Stimulated activated CD8-positive, alpha-beta memory T cell treated with anti-CD3 and anti-CD28 coated beads, Interleukin-4, amount 100 ng/mL, for 48 hours (primary cell): Measurements from ENCODE around the gene CDC73.
"Not testable (repeated sequence)": the region's sequence is repeated elsewhere in the genome, so short reads cannot be mapped to it uniquely, and the experiment has no call there.

Experiments used
- DNase-seq: peaks from one replicate; pipeline ENCODE4 v3.0.0-alpha.2; 2020

CDC73 gene

DNA sequence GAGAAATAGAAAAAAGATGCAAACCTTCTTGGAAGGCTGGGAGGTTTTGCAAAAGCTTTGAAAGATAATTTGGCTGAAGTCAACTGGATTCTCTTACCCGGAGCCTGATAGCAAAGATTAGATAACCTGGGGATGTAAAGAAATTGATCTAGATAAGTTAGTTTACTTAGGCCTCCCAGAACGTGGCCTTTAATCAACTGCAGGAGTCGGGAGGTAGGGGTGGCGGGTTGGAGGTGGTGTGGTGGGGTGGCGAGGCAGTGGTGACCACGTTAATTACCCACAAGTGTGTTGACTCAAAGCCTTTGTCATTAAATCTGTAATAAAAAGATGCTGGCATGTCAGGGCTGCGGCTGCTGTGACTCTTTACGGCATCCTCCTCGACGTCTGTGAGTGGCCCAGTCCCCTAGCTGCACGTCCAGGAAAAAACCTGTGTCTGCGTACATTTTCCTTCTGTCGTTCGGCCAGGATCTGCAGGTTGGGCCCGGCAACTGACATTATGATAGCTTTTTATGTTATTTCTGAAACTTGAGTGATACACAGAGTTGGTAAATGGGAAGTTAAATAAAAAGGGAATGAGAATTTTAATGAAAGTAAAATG is 115.6 kb downstream of the CDC73 start:
- no peak for DNase-seq

- DNase-seq = no peak
Observed at GRCh38 chr1:193240609-193241008, 118.8 kb downstream of the CDC73 start.

GRCh38 chr1:193241132-193241827 is 119.4 kb downstream of the CDC73 start:
- no peak for DNase-seq

GRCh38 chr1:193242000-193242399 is 120.2 kb downstream of the CDC73 start:
- no peak for DNase-seq

DNA sequence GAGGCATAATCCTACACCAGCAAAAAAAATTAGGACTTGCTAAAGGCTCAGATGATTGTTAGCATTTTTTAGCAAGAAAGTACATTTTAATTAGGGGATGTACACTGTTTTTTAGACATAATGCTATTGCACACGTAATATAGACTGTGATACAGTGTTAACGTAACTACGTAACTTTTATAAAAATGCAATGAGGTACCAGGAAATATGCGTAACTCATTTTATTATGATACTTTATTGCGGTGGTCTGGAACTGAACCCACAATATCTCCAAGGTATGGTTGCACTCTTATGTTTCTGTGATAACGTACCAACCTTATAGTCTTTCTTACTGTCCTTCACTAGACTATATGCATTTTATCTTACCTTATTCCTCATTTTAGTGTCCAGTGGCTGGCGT is 127.4 kb downstream of the CDC73 start:
- DNase-seq = no peak

DNA sequence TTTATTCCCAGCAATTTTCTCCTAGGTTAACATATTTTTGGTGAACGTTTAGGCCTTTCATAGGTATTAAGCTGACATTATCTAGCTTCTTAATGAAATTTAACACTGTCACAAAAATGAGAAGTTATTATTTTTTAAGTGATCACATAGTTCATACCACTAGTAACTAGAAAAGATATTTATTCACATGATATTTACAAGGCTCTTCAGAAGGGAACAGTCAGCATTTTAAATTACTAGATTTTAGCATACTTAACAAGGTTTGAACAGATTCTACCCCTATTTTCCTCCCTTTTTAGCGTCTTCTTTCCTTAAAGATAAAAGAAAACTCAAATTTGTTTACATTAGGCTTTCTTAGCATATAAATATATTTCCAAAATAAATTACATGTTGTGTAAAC is 130.1 kb downstream of the CDC73 start:
- DNase-seq = no peak

- no peak for DNase-seq
Observed at GRCh38 chr1:193256019-193256418, 134.2 kb downstream of the CDC73 start.

- DNase-seq = no peak
Observed at GRCh38 chr1:193259636-193260035, 137.8 kb downstream of the CDC73 start.

- no peak for DNase-seq
Observed at GRCh38 chr1:193260056-193260745, 138.4 kb downstream of the CDC73 start.

GRCh38 chr1:193260896-193261295 is 139.1 kb downstream of the CDC73 start:
- no peak for DNase-seq

GRCh38 chr1:193262661-193263060 is 140.8 kb downstream of the CDC73 start:
- no peak for DNase-seq

GRCh38 chr1:193264313-193265065 is 142.7 kb downstream of the CDC73 start:
- DNase-seq = no peak

- no peak for DNase-seq
Observed at GRCh38 chr1:193265716-193266115, 143.9 kb downstream of the CDC73 start.

GRCh38 chr1:193266794-193267193 is 145.0 kb downstream of the CDC73 start:
- not testable (repeated sequence) for DNase-seq

- no peak for DNase-seq
Observed at GRCh38 chr1:193270996-193271395, 149.2 kb downstream of the CDC73 start.

DNA sequence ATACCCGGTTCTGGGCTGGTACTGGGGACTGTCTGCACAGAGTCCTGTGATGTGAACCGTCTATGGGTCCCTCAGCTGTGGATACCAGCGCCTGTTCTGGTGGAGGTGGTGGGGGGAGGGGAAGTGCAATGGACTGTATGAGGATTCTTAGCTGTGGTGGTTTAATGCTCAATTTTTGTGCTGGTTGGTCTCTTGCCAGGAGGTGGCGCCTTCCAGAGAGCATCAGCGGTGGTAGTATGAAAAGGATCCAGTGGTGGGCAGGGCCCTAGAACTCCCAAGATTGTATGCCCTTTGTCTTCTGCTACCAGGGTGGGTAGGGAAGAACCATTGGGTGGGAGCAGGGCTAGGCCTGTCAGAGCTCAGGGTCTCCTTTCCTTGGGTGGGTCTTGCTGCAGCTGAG is 153.9 kb downstream of the CDC73 start:
- DNase-seq = no peak

- no peak for DNase-seq
Observed at GRCh38 chr1:193278968-193279367, 157.1 kb downstream of the CDC73 start.

DNA sequence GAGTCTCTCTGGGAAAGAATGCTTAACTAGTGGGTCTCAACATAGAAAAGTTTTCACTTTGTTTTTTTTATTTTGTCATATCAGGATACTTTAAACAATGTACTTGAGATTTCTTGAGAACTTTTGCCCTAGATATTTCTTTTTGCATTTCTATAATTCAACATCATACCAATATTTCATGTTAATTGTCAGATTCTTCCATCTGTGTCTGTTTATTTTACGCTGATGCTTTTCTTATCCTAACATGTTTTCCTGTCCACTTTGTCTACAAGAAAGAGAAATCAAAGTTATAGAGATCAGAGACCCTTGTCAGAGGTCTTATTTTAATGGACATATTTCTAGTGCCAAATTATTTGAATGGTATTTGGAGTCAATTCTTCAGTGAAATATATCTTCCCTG is 160.1 kb downstream of the CDC73 start:
- no peak for DNase-seq

DNA sequence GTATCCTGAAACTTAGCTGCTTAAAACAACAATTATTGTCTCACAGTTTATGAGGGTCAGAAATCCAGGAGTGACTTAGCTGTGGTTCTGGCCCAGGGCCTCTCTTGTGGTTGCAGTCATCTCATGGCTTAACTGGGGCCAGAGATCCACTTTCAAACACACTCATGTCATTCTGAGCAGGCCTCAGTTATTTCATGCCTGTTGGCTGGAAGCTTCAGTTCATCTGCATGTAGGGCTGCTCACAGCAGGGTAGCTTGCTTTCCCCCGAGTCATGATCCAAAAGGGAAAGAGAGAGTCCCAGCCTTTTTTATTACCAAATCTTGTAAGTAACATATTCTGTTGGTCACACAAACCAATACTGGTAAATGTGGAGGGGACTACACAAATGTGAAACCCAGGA is 161.2 kb downstream of the CDC73 start:
- DNase-seq = no peak

DNA sequence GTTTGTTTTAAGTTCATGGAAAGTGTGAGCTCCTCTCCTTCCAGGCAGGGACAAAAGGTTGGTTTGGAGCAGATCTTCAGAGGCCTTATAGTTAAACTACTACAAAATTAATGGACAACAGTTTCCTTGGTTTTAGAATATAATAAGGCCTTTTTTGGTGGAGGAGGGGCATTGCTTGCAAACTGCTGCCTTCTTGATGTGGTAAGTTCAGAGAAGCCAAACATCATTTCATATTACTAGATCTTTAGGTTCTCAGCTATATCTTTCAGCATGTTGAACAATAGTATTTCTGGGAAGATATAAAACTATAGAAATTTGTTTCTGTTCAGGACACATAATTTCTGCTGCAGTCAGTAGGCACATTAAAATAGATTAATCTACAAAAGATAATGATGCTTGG is 162.4 kb downstream of the CDC73 start:
- no peak for DNase-seq

DNA sequence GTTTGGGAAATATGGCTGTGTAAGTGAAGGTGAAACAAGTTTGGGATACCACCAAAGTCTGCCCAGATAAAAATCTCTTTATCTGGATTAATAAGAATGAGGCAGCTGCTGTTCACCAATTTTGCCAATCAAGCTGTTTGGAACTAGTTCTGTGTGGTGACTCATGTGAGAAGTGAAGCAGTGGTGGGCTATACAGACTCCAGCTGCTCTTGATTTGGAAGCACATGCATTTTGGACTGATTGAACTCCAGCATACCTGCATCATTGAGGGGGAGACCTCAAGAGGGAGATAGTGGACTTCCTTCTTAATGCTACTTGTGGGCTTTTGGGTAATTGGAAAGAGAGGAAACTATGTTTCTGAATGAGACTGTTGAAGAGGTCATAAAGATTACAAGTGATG is 163.8 kb downstream of the CDC73 start:
- DNase-seq = no peak

DNA sequence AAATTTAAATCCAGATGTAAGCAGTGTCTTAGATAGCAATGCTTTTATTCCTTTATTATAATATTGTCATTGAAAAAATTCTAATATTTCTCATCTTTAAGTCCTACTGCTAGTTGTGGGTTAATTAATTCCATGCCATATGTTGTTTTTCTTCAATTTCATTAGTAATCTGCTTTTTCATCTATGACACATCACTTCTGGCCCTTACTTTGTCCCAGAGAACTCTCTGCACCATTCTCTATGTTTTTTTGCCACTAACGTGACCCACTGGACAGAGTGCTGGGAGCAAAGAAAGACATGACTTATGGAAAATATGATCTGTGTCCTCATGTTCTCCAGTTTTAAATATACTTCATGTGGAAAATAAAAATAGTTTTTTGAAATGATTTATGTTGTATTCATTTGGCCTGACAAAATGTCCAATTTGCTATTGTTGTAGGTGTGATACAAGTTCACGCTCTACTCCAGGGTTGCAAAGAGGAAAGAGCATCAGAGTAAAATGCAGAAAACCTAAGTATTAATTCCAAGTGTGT is 166.8 kb downstream of the CDC73 start:
- DNase-seq = not testable (repeated sequence)

DNA sequence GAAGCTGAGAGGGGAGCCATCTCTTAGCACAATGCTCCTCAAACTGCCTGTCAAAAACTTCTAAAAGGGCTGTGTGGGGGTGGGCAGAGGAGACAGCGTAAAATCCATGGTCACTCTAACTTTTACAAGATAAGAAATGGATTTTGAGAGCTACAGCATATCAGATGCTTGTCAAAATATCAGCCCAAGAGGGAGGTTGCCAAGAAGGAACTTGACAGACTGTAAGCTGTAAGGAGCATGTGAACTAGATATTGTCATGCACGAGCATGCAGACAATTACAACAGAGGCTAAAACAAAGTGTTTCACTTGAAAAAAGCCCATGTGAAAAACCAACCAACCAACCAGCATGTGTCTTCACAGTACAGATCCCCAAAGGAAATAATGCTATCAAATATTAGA is 171.9 kb downstream of the CDC73 start:
- no peak for DNase-seq
